ENCODE measurements around the gene ALAS1. TPM values are rescaled to one million over a fixed set of nuclear protein-coding genes. Genes with fewer than 3 reads are reported as not detected.

The ALAS1 gene
- total RNA-seq, 4 donors from 2014 or later, result 70.1 to 101 (median 84.0) TPM

GRCh38 chr3:52233968-52234367, 36.0 kb downstream of the ALAS1 start:
- no peak for DNase-seq

GRCh38 chr3:52234516-52235447, 36.8 kb downstream of the ALAS1 start:
- Histone ChIP-seq H3K4me1 (peaks cover 23 to 31% (median 25%) of the 10 kb centered on the region in 4 donors), H3K4me3 (no peak overlapping the region), H3K27me3 (no peaks in the 10 kb centered on the region), H3K36me3 (peaks cover 0 to 12% (median 1%) of the 10 kb centered on the region in 4 donors), H3K9me3 (no peaks in the 10 kb centered on the region), H3K27ac (no peak overlapping the region)
- in situ Hi-C loops (cut with MboI; ENCODE audit: low pct_ligation_motif_present in 1 of 4, low pct_unique_long_range_greater_than_20kb in 1 of 4, low sequenced_read_pairs in 3 of 4), result loop anchor here (5.0 to 25.0 kb wide), 4 partner anchors 50 to 108 kb away; partner anchors contain the start of gene GLYCTK (in 2 of the 4)
- whole genome bisulfite sequencing, 2 donors (ENCODE audit: low coverage in 1 of 2), result 85 to 100% methylated on average over 1 to 14 of the region's 15 CpGs
- no peak for TF ChIP-seq EP300 (IDR thresholded peaks at IDR 0.05; ENCODE audit: low read depth)
- TF ChIP-seq POLR2AphosphoS5 (IDR thresholded peaks at IDR 0.05), result no peak
- TF ChIP-seq POLR2A (IDR thresholded peaks at IDR 0.05), result no peak
- no peak for TF ChIP-seq CTCF (IDR thresholded peaks at IDR 0.05)
- DNase-seq, result no peak
- intact Hi-C loops (cut with DNase I; ENCODE audit: low total_unique reads), result no loop called here

More at GRCh38 chr3:52233968-52234367, 36.0 kb downstream of the ALAS1 start:
- peaks cover 21 to 27% (median 23%) of the 10 kb centered on the region in 4 donors for H3K4me1 ChIP-seq
- no peaks in the 10 kb centered on the region for H3K27me3 ChIP-seq
- TF ChIP-seq EP300 (IDR thresholded peaks at IDR 0.05; ENCODE audit: low read depth) (no peak), CTCF (IDR thresholded peaks at IDR 0.05) (no peak), POLR2A (IDR thresholded peaks at IDR 0.05) (no peak), POLR2AphosphoS5 (IDR thresholded peaks at IDR 0.05) (no peak)
- WGBS, 2 donors (ENCODE audit: low coverage in 1 of 2), result 80% methylated on average over 3 of the region's 3 CpGs; no CpG with 5 or more reads in 1 of the 2 donors
- H3K27ac ChIP-seq, result no peak overlapping the region
- H3K4me3 ChIP-seq, result no peak overlapping the region
- intact Hi-C loops (cut with DNase I; ENCODE audit: low total_unique reads) (no loop called here), in situ Hi-C loops (cut with MboI; ENCODE audit: low pct_ligation_motif_present in 1 of 4, low pct_unique_long_range_greater_than_20kb in 1 of 4, low sequenced_read_pairs in 3 of 4) (loop anchor here (5.0 to 25.0 kb wide), 4 partner anchors 51 to 108 kb away; partner anchors contain the start of gene GLYCTK (in 2 of the 4))
- H3K36me3 ChIP-seq, result peaks cover 0 to 18% (median 5%) of the 10 kb centered on the region in 4 donors
- no peaks in the 10 kb centered on the region for H3K9me3 ChIP-seq

- TF ChIP-seq POLR2AphosphoS5 (IDR thresholded peaks at IDR 0.05) (no peak), POLR2A (IDR thresholded peaks at IDR 0.05) (no peak), CTCF (IDR thresholded peaks at IDR 0.05) (no peak), EP300 (IDR thresholded peaks at IDR 0.05; ENCODE audit: low read depth) (no peak)
- WGBS, 2 donors (ENCODE audit: low coverage in 1 of 2), result 87% methylated on average over 5 of the region's 5 CpGs; no CpG with 5 or more reads in 1 of the 2 donors
- in situ Hi-C loops (cut with MboI; ENCODE audit: low pct_ligation_motif_present in 1 of 4, low pct_unique_long_range_greater_than_20kb in 1 of 4, low sequenced_read_pairs in 3 of 4), result loop anchor here in 3 of 4 donors (10.0 to 25.0 kb wide), 2 partner anchors 48 to 101 kb away; partner anchors contain the start of gene GLYCTK (in 1 of the 3)
Observed at GRCh38 chr3:52236424-52236886, 38.5 kb downstream of the ALAS1 start.

More at GRCh38 chr3:52236424-52236886, 38.5 kb downstream of the ALAS1 start:
- intact Hi-C loops (cut with DNase I; ENCODE audit: low total_unique reads), result no loop called here
- H3K27ac ChIP-seq, result peak overlapping the region in 3 of 4 donors; percentile 92 to 96 (median 95)
- H3K9me3 ChIP-seq, result no peaks in the 10 kb centered on the region
- H3K4me3 ChIP-seq, result no peak overlapping the region
- DNase-seq, result no peak
- peaks cover 30 to 42% (median 32%) of the 10 kb centered on the region in 4 donors for H3K4me1 ChIP-seq
- H3K36me3 ChIP-seq, result no peaks in the 10 kb centered on the region
- H3K27me3 ChIP-seq, result no peaks in the 10 kb centered on the region

All from transverse colon (tissue), 4 donors.